Dendritic cell treated with granulocyte-macrophage colony-stimulating factor and Interleukin-4, amounts not matched to agents 40 ng/mL and 50 ng/mL, for 4 days (primary cell): ENCODE measurements around the gene CTNNBL1.

Source experiments
- H3K27ac Mint-ChIP-seq: one replicate; pipeline ENCODE4 v1.8.0; 2022; ENCODE audit warnings: mild to moderate bottlenecking, mixed read lengths
- H3K27me3 Mint-ChIP-seq: one replicate; pipeline ENCODE4 v1.8.0; 2022; ENCODE audit warnings: mild to moderate bottlenecking, mixed read lengths
- H3K36me3 Mint-ChIP-seq: one replicate; pipeline ENCODE4 v1.8.0; 2022; ENCODE audit warnings: low read depth, mixed read lengths
- H3K4me1 Mint-ChIP-seq: one replicate; pipeline ENCODE4 v1.8.0; 2022; ENCODE audit warnings: low read depth, mixed read lengths
- H3K4me3 Mint-ChIP-seq: one replicate; pipeline ENCODE4 v1.8.0; 2022; ENCODE audit warnings: mild to moderate bottlenecking, moderate library complexity, mixed read lengths
- H3K9me3 Mint-ChIP-seq: one replicate; pipeline ENCODE4 v1.8.0; 2022; ENCODE audit warnings: mixed read lengths
- intact Hi-C: fragments of 100-400 bp; cut with micrococcal nuclease; formaldehyde crosslinking; loops from one replicate; pipeline ENCODE4 v1.15.0; 2022

CTNNBL1 gene

GRCh38 chr20:37911838-37912281 lies 218.0 kb downstream of the CTNNBL1 start:
- Mint-ChIP-seq H3K27ac (no peak overlapping the region), H3K9me3 (no peaks in the 10 kb centered on the region), H3K36me3 (no peaks in the 10 kb centered on the region), H3K4me3 (no peak overlapping the region), H3K4me1 (peaks cover 11% of the 10 kb centered on the region), H3K27me3 (peaks cover 93% of the 10 kb centered on the region)
- intact Hi-C loops, result no loop called here

- H3K4me3 Mint-ChIP-seq, result no peak overlapping the region
- peaks cover 11% of the 10 kb centered on the region for H3K4me1 Mint-ChIP-seq
- intact Hi-C loops, result no loop called here
- peaks cover 93% of the 10 kb centered on the region for H3K27me3 Mint-ChIP-seq
- no peaks in the 10 kb centered on the region for H3K9me3 Mint-ChIP-seq
- no peaks in the 10 kb centered on the region for H3K36me3 Mint-ChIP-seq
- H3K27ac Mint-ChIP-seq, result no peak overlapping the region
Observed at GRCh38 chr20:37912874-37913273, 219.0 kb downstream of the CTNNBL1 start.

- intact Hi-C loops, result no loop called here
- Mint-ChIP-seq H3K27ac (no peak overlapping the region), H3K27me3 (peaks cover 93% of the 10 kb centered on the region), H3K4me1 (peaks cover 11% of the 10 kb centered on the region), H3K9me3 (no peaks in the 10 kb centered on the region), H3K36me3 (no peaks in the 10 kb centered on the region), H3K4me3 (no peak overlapping the region)
Observed at GRCh38 chr20:37913567-37914366, 219.9 kb downstream of the CTNNBL1 start.

- no peak overlapping the region for H3K4me3 Mint-ChIP-seq
- peaks cover 11% of the 10 kb centered on the region for H3K4me1 Mint-ChIP-seq
- no peaks in the 10 kb centered on the region for H3K36me3 Mint-ChIP-seq
- H3K27me3 Mint-ChIP-seq, result peaks cover 93% of the 10 kb centered on the region
- H3K9me3 Mint-ChIP-seq, result no peaks in the 10 kb centered on the region
- no peak overlapping the region for H3K27ac Mint-ChIP-seq
- intact Hi-C loops, result no loop called here
Observed at GRCh38 chr20:37914367-37914671, 220.5 kb downstream of the CTNNBL1 start.

- intact Hi-C loops, result no loop called here
- Mint-ChIP-seq H3K4me3 (no peak overlapping the region), H3K27ac (no peak overlapping the region), H3K4me1 (peaks cover 11% of the 10 kb centered on the region), H3K9me3 (no peaks in the 10 kb centered on the region), H3K27me3 (peaks cover 94% of the 10 kb centered on the region), H3K36me3 (no peaks in the 10 kb centered on the region)
Observed at GRCh38 chr20:37914672-37915433, 221.0 kb downstream of the CTNNBL1 start.

- no peak overlapping the region for H3K27ac Mint-ChIP-seq
- H3K4me1 Mint-ChIP-seq, result peaks cover 11% of the 10 kb centered on the region
- H3K36me3 Mint-ChIP-seq, result no peaks in the 10 kb centered on the region
- no peak overlapping the region for H3K4me3 Mint-ChIP-seq
- H3K9me3 Mint-ChIP-seq, result no peaks in the 10 kb centered on the region
- peaks cover 96% of the 10 kb centered on the region for H3K27me3 Mint-ChIP-seq
- intact Hi-C loops, result no loop called here
Observed at GRCh38 chr20:37915434-37915787, 221.6 kb downstream of the CTNNBL1 start.

- peaks cover 11% of the 10 kb centered on the region for H3K4me1 Mint-ChIP-seq
- H3K27ac Mint-ChIP-seq, result no peak overlapping the region
- H3K9me3 Mint-ChIP-seq, result no peaks in the 10 kb centered on the region
- no peaks in the 10 kb centered on the region for H3K36me3 Mint-ChIP-seq
- intact Hi-C loops, result no loop called here
- no peak overlapping the region for H3K4me3 Mint-ChIP-seq
- peaks cover 96% of the 10 kb centered on the region for H3K27me3 Mint-ChIP-seq
Observed at GRCh38 chr20:37915800-37916570, 222.2 kb downstream of the CTNNBL1 start.

- Mint-ChIP-seq H3K27me3 (peaks cover 88% of the 10 kb centered on the region), H3K36me3 (no peaks in the 10 kb centered on the region), H3K4me3 (no peak overlapping the region), H3K9me3 (no peaks in the 10 kb centered on the region), H3K4me1 (peaks cover 13% of the 10 kb centered on the region), H3K27ac (no peak overlapping the region)
- intact Hi-C loops, result no loop called here
Observed at GRCh38 chr20:37917461-37917860, 223.6 kb downstream of the CTNNBL1 start.

- H3K36me3 Mint-ChIP-seq, result no peaks in the 10 kb centered on the region
- H3K27ac Mint-ChIP-seq, result no peak overlapping the region
- H3K4me1 Mint-ChIP-seq, result peaks cover 13% of the 10 kb centered on the region
- peaks cover 87% of the 10 kb centered on the region for H3K27me3 Mint-ChIP-seq
- no peak overlapping the region for H3K4me3 Mint-ChIP-seq
- intact Hi-C loops, result no loop called here
- no peaks in the 10 kb centered on the region for H3K9me3 Mint-ChIP-seq
Observed at GRCh38 chr20:37918035-37918434, 224.2 kb downstream of the CTNNBL1 start.

- H3K4me1 Mint-ChIP-seq, result peaks cover 12% of the 10 kb centered on the region
- intact Hi-C loops, result no loop called here
- no peaks in the 10 kb centered on the region for H3K9me3 Mint-ChIP-seq
- H3K27me3 Mint-ChIP-seq, result peaks cover 78% of the 10 kb centered on the region
- H3K4me3 Mint-ChIP-seq, result no peak overlapping the region
- H3K36me3 Mint-ChIP-seq, result no peaks in the 10 kb centered on the region
- no peak overlapping the region for H3K27ac Mint-ChIP-seq
Observed at GRCh38 chr20:37919389-37920040, 225.7 kb downstream of the CTNNBL1 start.

- no peaks in the 10 kb centered on the region for H3K36me3 Mint-ChIP-seq
- no peaks in the 10 kb centered on the region for H3K9me3 Mint-ChIP-seq
- peaks cover 7% of the 10 kb centered on the region for H3K4me1 Mint-ChIP-seq
- intact Hi-C loops, result no loop called here
- H3K27ac Mint-ChIP-seq, result no peak overlapping the region
- no peak overlapping the region for H3K4me3 Mint-ChIP-seq
- peaks cover 70% of the 10 kb centered on the region for H3K27me3 Mint-ChIP-seq
Observed at GRCh38 chr20:37920270-37920669, 226.4 kb downstream of the CTNNBL1 start.

GRCh38 chr20:37920679-37921322 lies 227.0 kb downstream of the CTNNBL1 start:
- Mint-ChIP-seq H3K4me1 (peaks cover 7% of the 10 kb centered on the region), H3K4me3 (no peak overlapping the region), H3K9me3 (no peaks in the 10 kb centered on the region), H3K27ac (no peak overlapping the region), H3K36me3 (no peaks in the 10 kb centered on the region), H3K27me3 (peaks cover 65% of the 10 kb centered on the region)
- intact Hi-C loops, result no loop called here

- Mint-ChIP-seq H3K27me3 (peaks cover 58% of the 10 kb centered on the region), H3K27ac (no peak overlapping the region), H3K9me3 (no peaks in the 10 kb centered on the region), H3K4me1 (peaks cover 7% of the 10 kb centered on the region), H3K36me3 (no peaks in the 10 kb centered on the region), H3K4me3 (no peak overlapping the region)
- intact Hi-C loops, result no loop called here
Observed at GRCh38 chr20:37921341-37921929, 227.6 kb downstream of the CTNNBL1 start.
